Progenitor cell of endocrine pancreas (in vitro differentiated cells): ENCODE results near the gene NINJ2. TPM values are rescaled to one million over a fixed set of nuclear protein-coding genes. Genes with fewer than 3 reads are reported as not detected.
A peak's percentile ranks its signal among the peaks of the same experiment; 100 is the strongest.

Source experiments
- DNase-seq: peaks from one replicate; pipeline ENCODE4 v3.0.0; 2021; ENCODE audit warnings: low spot score; ENCODE audit not compliant: unreplicated experiment
- H3K27ac Mint-ChIP-seq: 2 replicates; pipeline ENCODE4 v1.8.0; 2021; ENCODE audit warnings: mild to moderate bottlenecking, moderate library complexity, mixed read lengths
- H3K27me3 Mint-ChIP-seq: 2 replicates; pipeline ENCODE4 v1.8.0; 2021; ENCODE audit warnings: mixed read lengths
- H3K36me3 Mint-ChIP-seq: 2 replicates; pipeline ENCODE4 v1.8.0; 2022; ENCODE audit warnings: mixed read lengths; ENCODE audit not compliant: insufficient read depth
- H3K4me1 Mint-ChIP-seq: 2 replicates; pipeline ENCODE4 v1.8.0; 2021; ENCODE audit warnings: low read depth, mixed read lengths
- H3K4me3 Mint-ChIP-seq: 2 replicates; pipeline ENCODE4 v1.8.0; 2021; ENCODE audit warnings: low read depth, mild to moderate bottlenecking, moderate library complexity, mixed read lengths
- H3K9me3 Mint-ChIP-seq: 2 replicates; pipeline ENCODE4 v1.8.0; 2021; ENCODE audit warnings: low read depth, mixed read lengths
- CTCF ChIP-seq: fragments of 200-600 bp; sonication (generic); IDR thresholded peaks from one replicate; pipeline ENCODE4 v1.5.0; 2021; ENCODE audit warnings: antibody characterized with exemption, mild to moderate bottlenecking; ENCODE audit not compliant: unreplicated experiment
- total RNA-seq: library from RNA; stranded (reverse); gene quantifications from 2 replicates; pipeline ENCODE4 v1.2.1, GENCODE V29; 2021

NINJ2 gene
- total RNA-seq, 1 donor from 2014 or later, result 4.0 TPM

- H3K4me1 Mint-ChIP-seq, result peaks cover 13% of the 10 kb centered on the region
- no peak for DNase-seq
- no peak overlapping the region for H3K27ac Mint-ChIP-seq
- TF ChIP-seq CTCF, result no peak
- H3K27me3 Mint-ChIP-seq, result peaks cover 11% of the 10 kb centered on the region
- peaks cover 10% of the 10 kb centered on the region for H3K9me3 Mint-ChIP-seq
- peaks cover 2% of the 10 kb centered on the region for H3K36me3 Mint-ChIP-seq
- no peak overlapping the region for H3K4me3 Mint-ChIP-seq
Measured at GRCh38 chr12:585062-586061, 77.9 kb downstream of the NINJ2 start.

- H3K27ac Mint-ChIP-seq, result no peak overlapping the region
- H3K36me3 Mint-ChIP-seq, result peaks cover 2% of the 10 kb centered on the region
- TF ChIP-seq CTCF, result peak; percentile 58
- peaks cover 5% of the 10 kb centered on the region for H3K9me3 Mint-ChIP-seq
- DNase-seq, result no peak
- peaks cover 22% of the 10 kb centered on the region for H3K4me1 Mint-ChIP-seq
- H3K27me3 Mint-ChIP-seq, result peaks cover 24% of the 10 kb centered on the region
- H3K4me3 Mint-ChIP-seq, result no peak overlapping the region
Measured at GRCh38 chr12:583251-583869, 79.9 kb downstream of the NINJ2 start.

- no peak for DNase-seq
- Mint-ChIP-seq H3K4me1 (peaks cover 30% of the 10 kb centered on the region), H3K27me3 (peaks cover 24% of the 10 kb centered on the region), H3K4me3 (no peak overlapping the region), H3K27ac (no peak overlapping the region), H3K36me3 (no peaks in the 10 kb centered on the region), H3K9me3 (no peaks in the 10 kb centered on the region)
- TF ChIP-seq CTCF, result no peak
Measured at GRCh38 chr12:581746-582145, 81.5 kb downstream of the NINJ2 start.

- H3K27me3 Mint-ChIP-seq, result peaks cover 24% of the 10 kb centered on the region
- peaks cover 28% of the 10 kb centered on the region for H3K4me1 Mint-ChIP-seq
- TF ChIP-seq CTCF, result no peak
- H3K27ac Mint-ChIP-seq, result no peak overlapping the region
- no peak overlapping the region for H3K4me3 Mint-ChIP-seq
- no peaks in the 10 kb centered on the region for H3K9me3 Mint-ChIP-seq
- DNase-seq, result no peak
- no peaks in the 10 kb centered on the region for H3K36me3 Mint-ChIP-seq
Measured at GRCh38 chr12:581321-581720, 81.9 kb downstream of the NINJ2 start.

GRCh38 chr12:580813-581212 is 82.4 kb downstream of the NINJ2 start:
- H3K4me3 Mint-ChIP-seq, result no peak overlapping the region
- TF ChIP-seq CTCF, result no peak
- peaks cover 26% of the 10 kb centered on the region for H3K4me1 Mint-ChIP-seq
- peaks cover 22% of the 10 kb centered on the region for H3K27me3 Mint-ChIP-seq
- no peak overlapping the region for H3K27ac Mint-ChIP-seq
- H3K9me3 Mint-ChIP-seq, result no peaks in the 10 kb centered on the region
- H3K36me3 Mint-ChIP-seq, result no peaks in the 10 kb centered on the region
- DNase-seq, result no peak
